Right cardiac atrium (tissue), 5 donors: ENCODE data around the gene PIP4K2B. TPM values are rescaled to one million over a fixed set of nuclear protein-coding genes. Genes with fewer than 3 reads are reported as not detected.

Experiments used
- ATAC-seq, 2 donors: fragments of 200-7000 bp; cut with Tn5 transposase; one replicate each; pipeline versions ENCODE4 v1.8.0 to v1.9.1; 2020; ENCODE audit warnings: moderate library complexity in 2 of 2, mild to moderate bottlenecking in 1 of 2
- DNase-seq, 3 donors: peaks; one replicate each; pipeline ENCODE4 v3.0.0-alpha.2; 2020
- H3K27ac ChIP-seq: one replicate; pipeline ENCODE4 v1.5.1; 2013; ENCODE audit warnings: mild to moderate bottlenecking, low read length, control low read depth, moderate library complexity
- H3K27me3 ChIP-seq: one replicate; pipeline ENCODE4 v1.6.1; 2013; ENCODE audit not compliant: control insufficient read depth, insufficient read depth
- H3K4me1 ChIP-seq: one replicate; pipeline ENCODE4 v1.6.1; 2013; ENCODE audit warnings: low read length; ENCODE audit not compliant: control insufficient read depth, insufficient read depth
- H3K4me3 ChIP-seq: one replicate; pipeline ENCODE4 v1.5.1; 2013; ENCODE audit warnings: low read length, control low read depth
- H3K9me3 ChIP-seq: one replicate; pipeline ENCODE4 v1.6.1; 2013; ENCODE audit warnings: low read length; ENCODE audit not compliant: control insufficient read depth
- WGBS: extraction: QIAGEN DNeasy Blood & Tissue Kit; methylation state at CpG from one replicate; pipeline ENCODE4 v1.1.7; 2013; 5-methylcytosine and 5-hydroxymethylcytosine counted together
- intact Hi-C, 4 donors: fragments of 100-400 bp; cut with DNase I; formaldehyde crosslinking; loops; one replicate each; pipeline versions ENCODE4 v1.11.0 to v1.14.0; 2022 to 2023
- polyA plus RNA-seq: library from polyadenylated mRNA; stranded (reverse); fragments of 200-250 nt; gene quantifications from one replicate; pipeline ENCODE4 v1.2.3, GENCODE V29; 2013
- total RNA-seq, 4 donors: library from RNA; stranded (reverse); fragmentation: NEBNext Ultra II Directional; extraction: Animal tissue kit (Norgen Biotek cat#: 25700); gene quantifications; one replicate each; pipeline ENCODE4 v1.2.1, GENCODE V29; 2021
- donor health status: healthy with polysubstance abuse.
- donor health status: DM: no; HTN: yes; CAD: no.
- donor health status: DM: no; HTN: no; CAD: no.
- donor health status: DM: no; HTN: yes; CAD: no; lungs with severe emphysema.
- donor health status: DM: yes; HTN: yes; CAD: no.

Gene PIP4K2B
- total and polyA plus RNA-seq, 5 donors = 28.2 to 50.0 (median 43.5) TPM

GRCh38 chr17:38777641-38778250 lies 21.6 kb downstream of the PIP4K2B start:
- DNase-seq = no peak
- Histone ChIP-seq H3K27me3 (no peaks in the 10 kb centered on the region), H3K4me3 (no peak overlapping the region), H3K9me3 (no peaks in the 10 kb centered on the region), H3K4me1 (no peaks in the 10 kb centered on the region), H3K27ac (no peak overlapping the region)
- WGBS = 79% methylated on average over 7 of the region's 7 CpGs
- intact Hi-C loops = no loop called here
- no peak for ATAC-seq

GRCh38 chr17:38773258-38773657 lies 26.1 kb downstream of the PIP4K2B start:
- intact Hi-C loops = no loop called here
- Histone ChIP-seq H3K27ac (no peak overlapping the region), H3K4me3 (no peak overlapping the region), H3K4me1 (no peaks in the 10 kb centered on the region), H3K27me3 (no peaks in the 10 kb centered on the region), H3K9me3 (no peaks in the 10 kb centered on the region)
- ATAC-seq (no peak), DNase-seq (no peak)

GRCh38 chr17:38768417-38768816 lies 30.9 kb downstream of the PIP4K2B start:
- no peak for DNase-seq
- ATAC-seq = peak; percentile 29 to 31
- Histone ChIP-seq H3K4me3 (no peak overlapping the region), H3K9me3 (no peaks in the 10 kb centered on the region), H3K4me1 (no peaks in the 10 kb centered on the region), H3K27me3 (no peaks in the 10 kb centered on the region), H3K27ac (peak overlapping the region; percentile 24)
- 48% methylated on average over 6 of the region's 6 CpGs for WGBS
- intact Hi-C loops = no loop called here

GRCh38 chr17:38766341-38766740 lies 33.0 kb downstream of the PIP4K2B start:
- Histone ChIP-seq H3K9me3 (no peaks in the 10 kb centered on the region), H3K4me1 (no peaks in the 10 kb centered on the region), H3K27ac (no peak overlapping the region), H3K27me3 (no peaks in the 10 kb centered on the region), H3K4me3 (no peak overlapping the region)
- ATAC-seq (no peak), DNase-seq (no peak)
- intact Hi-C loops = no loop called here
- 89% methylated on average over 5 of the region's 5 CpGs for WGBS

- H3K27ac ChIP-seq = no peak overlapping the region
- no peak overlapping the region for H3K4me3 ChIP-seq
- no peaks in the 10 kb centered on the region for H3K27me3 ChIP-seq
- H3K9me3 ChIP-seq = no peaks in the 10 kb centered on the region
- intact Hi-C loops = no loop called here
- ATAC-seq (no peak), DNase-seq (no peak)
- no peaks in the 10 kb centered on the region for H3K4me1 ChIP-seq
- 80% methylated on average over 3 of the region's 3 CpGs for WGBS
These were observed 37.1 kb downstream of the PIP4K2B start for GRCh38 chr17:38762231-38762630.

GRCh38 chr17:38761612-38762011 lies 37.7 kb downstream of the PIP4K2B start:
- 76% methylated on average over 4 of the region's 4 CpGs for WGBS
- ATAC-seq (no peak), DNase-seq (no peak)
- Histone ChIP-seq H3K4me1 (no peaks in the 10 kb centered on the region), H3K27ac (no peak overlapping the region), H3K27me3 (no peaks in the 10 kb centered on the region), H3K4me3 (no peak overlapping the region), H3K9me3 (no peaks in the 10 kb centered on the region)
- intact Hi-C loops = no loop called here

GRCh38 chr17:38753071-38753506 lies 46.3 kb downstream of the PIP4K2B start:
- Histone ChIP-seq H3K9me3 (no peaks in the 10 kb centered on the region), H3K4me1 (peaks cover 2% of the 10 kb centered on the region), H3K4me3 (peak overlapping the region; percentile 60), H3K27ac (peak overlapping the region; percentile 69), H3K27me3 (no peaks in the 10 kb centered on the region)
- ATAC-seq (no peak), DNase-seq (peak; percentile 17 to 68 (median 67))
- WGBS = 7% methylated on average over 22 of the region's 22 CpGs
- intact Hi-C loops = no loop called here

GRCh38 chr17:38752308-38753070 lies 46.9 kb downstream of the PIP4K2B start, which contains the start of gene PSMB3:
Gene PSMB3, plus strand, starts transcription at chr17:38752741. Its CDS starts 86 bp downstream, at chr17:38752827.
- intact Hi-C loops = no loop called here
- Histone ChIP-seq H3K27me3 (no peaks in the 10 kb centered on the region), H3K9me3 (no peaks in the 10 kb centered on the region), H3K4me1 (peaks cover 2% of the 10 kb centered on the region), H3K27ac (peak within 1 kb of the TSS; percentile 71), H3K4me3 (peak within 1 kb of the TSS; percentile 60)
- WGBS = under 1% methylated on average over 44 of the region's 44 CpGs
- DNase-seq (peak; percentile 98), ATAC-seq (peak; percentile 78 to 89)

GRCh38 chr17:38751808-38752307 lies 47.5 kb downstream of the PIP4K2B start:
- Histone ChIP-seq H3K4me3 (peak overlapping the region; percentile 57), H3K27ac (peak overlapping the region; percentile 71), H3K27me3 (no peaks in the 10 kb centered on the region), H3K9me3 (no peaks in the 10 kb centered on the region), H3K4me1 (peaks cover 2% of the 10 kb centered on the region)
- WGBS = under 1% methylated on average over 44 of the region's 44 CpGs
- intact Hi-C loops = no loop called here
- ATAC-seq (peak; percentile 39 to 47), DNase-seq (peak; percentile 80 to 92 (median 88))

GRCh38 chr17:38751144-38751807 lies 48.1 kb downstream of the PIP4K2B start:
- Histone ChIP-seq H3K27ac (peak overlapping the region; percentile 32), H3K9me3 (no peaks in the 10 kb centered on the region), H3K4me1 (peaks cover 2% of the 10 kb centered on the region), H3K4me3 (peak overlapping the region; percentile 57), H3K27me3 (no peaks in the 10 kb centered on the region)
- WGBS = 4% methylated on average over 10 of the region's 10 CpGs
- DNase-seq = peak in 1 of 3 donors; percentile 24
- intact Hi-C loops = no loop called here
- ATAC-seq = no peak
